Stimulated activated CD8-positive, alpha-beta memory T cell treated with anti-CD3 and anti-CD28 coated beads, Interleukin-2, amount 100 ng/mL, for 1 hour (primary cell): Measurements from ENCODE around the gene BSCL2.
"Not testable (repeated sequence)": the region's sequence is repeated elsewhere in the genome, so short reads cannot be mapped to it uniquely, and the experiment has no call there.

Source experiments
- DNase-seq, 2 donors: peaks; one replicate each; pipeline ENCODE4 v3.0.0-alpha.2; 2020; ENCODE audit warnings: low read depth in 2 of 2

BSCL2 gene

GRCh38 chr11:62656796-62657429 is 50.3 kb downstream of the BSCL2 start:
- no peak for DNase-seq

- no peak for DNase-seq
Measured at GRCh38 chr11:62654297-62654696, 52.9 kb downstream of the BSCL2 start.

- no peak for DNase-seq
Measured at GRCh38 chr11:62652161-62653006, 54.8 kb downstream of the BSCL2 start.

GRCh38 chr11:62650283-62650682 is 56.9 kb downstream of the BSCL2 start:
- DNase-seq, result not testable (repeated sequence)

- no peak for DNase-seq
Measured at GRCh38 chr11:62649486-62649885, 57.7 kb downstream of the BSCL2 start.

- DNase-seq, result no peak
Measured at GRCh38 chr11:62648967-62649364, 58.3 kb downstream of the BSCL2 start.

- DNase-seq, result no peak
Measured at GRCh38 chr11:62648185-62648966, 58.8 kb downstream of the BSCL2 start.

GRCh38 chr11:62647609-62648005 is 59.6 kb downstream of the BSCL2 start:
- no peak for DNase-seq

- no peak for DNase-seq
Measured at GRCh38 chr11:62646825-62647608, 60.2 kb downstream of the BSCL2 start.

- DNase-seq, result peak; percentile 98
Measured at GRCh38 chr11:62645946-62646824, 61.0 kb downstream of the BSCL2 start, which contains the start of gene GANAB. Gene GANAB, minus strand, starts transcription at chr11:62646613. Its CDS starts 14 bp downstream, at chr11:62646599.

GRCh38 chr11:62645671-62645945 is 61.6 kb downstream of the BSCL2 start:
- DNase-seq, result no peak

GRCh38 chr11:62644220-62644619 is 63.0 kb downstream of the BSCL2 start:
- DNase-seq, result no peak
